Nephron progenitor cell (in vitro differentiated cells): ENCODE results near the gene OSBP.

Experiments used
- DNase-seq: peaks from one replicate; pipeline ENCODE4 v3.0.0; 2021
- H3K27ac Mint-ChIP-seq: 2 replicates; pipeline ENCODE4 v1.8.0; 2021; ENCODE audit warnings: mild to moderate bottlenecking, moderate library complexity, mixed read lengths
- H3K27me3 Mint-ChIP-seq: 2 replicates; pipeline ENCODE4 v1.8.0; 2021; ENCODE audit warnings: mild to moderate bottlenecking, low read depth, mixed read lengths; ENCODE audit not compliant: poor library complexity
- H3K36me3 Mint-ChIP-seq: 2 replicates; pipeline ENCODE4 v1.8.0; 2021; ENCODE audit warnings: low read depth, mixed read lengths
- H3K4me1 Mint-ChIP-seq: 2 replicates; pipeline ENCODE4 v1.8.0; 2021; ENCODE audit warnings: mixed read lengths
- H3K4me3 Mint-ChIP-seq: 2 replicates; pipeline ENCODE4 v1.8.0; 2021; ENCODE audit warnings: mild to moderate bottlenecking, moderate library complexity, mixed read lengths
- H3K9me3 Mint-ChIP-seq: 2 replicates; pipeline ENCODE4 v1.8.0; 2021; ENCODE audit warnings: mild to moderate bottlenecking, moderate library complexity, mixed read lengths
- CTCF ChIP-seq: fragments of 200-600 bp; sonication (generic); IDR thresholded peaks from 2 replicates; pipeline ENCODE4 v1.5.0; 2021; ENCODE audit warnings: antibody characterized with exemption

The OSBP gene

GRCh38 chr11:59560702-59561473, 54.7 kb downstream of the OSBP start:
- Mint-ChIP-seq H3K4me3 (peak overlapping the region; percentile 92), H3K9me3 (peaks cover 3% of the 10 kb centered on the region), H3K27me3 (peaks cover 20% of the 10 kb centered on the region), H3K27ac (peak overlapping the region; percentile 97), H3K36me3 (no peaks in the 10 kb centered on the region), H3K4me1 (peaks cover 16% of the 10 kb centered on the region)
- DNase-seq: peak; percentile 86
- TF ChIP-seq CTCF: no peak

GRCh38 chr11:59560290-59560701, 55.3 kb downstream of the OSBP start:
- H3K27ac Mint-ChIP-seq: peak overlapping the region; percentile 97
- H3K36me3 Mint-ChIP-seq: no peaks in the 10 kb centered on the region
- peaks cover 19% of the 10 kb centered on the region for H3K4me1 Mint-ChIP-seq
- TF ChIP-seq CTCF: no peak
- H3K9me3 Mint-ChIP-seq: peaks cover 3% of the 10 kb centered on the region
- peak; percentile 81 for DNase-seq
- peak overlapping the region; percentile 92 for H3K4me3 Mint-ChIP-seq
- peaks cover 21% of the 10 kb centered on the region for H3K27me3 Mint-ChIP-seq

GRCh38 chr11:59559886-59560285, 55.7 kb downstream of the OSBP start:
- H3K4me1 Mint-ChIP-seq: peaks cover 19% of the 10 kb centered on the region
- DNase-seq: no peak
- H3K9me3 Mint-ChIP-seq: peaks cover 3% of the 10 kb centered on the region
- H3K4me3 Mint-ChIP-seq: peak overlapping the region; percentile 92
- no peaks in the 10 kb centered on the region for H3K36me3 Mint-ChIP-seq
- no peak for TF ChIP-seq CTCF
- peaks cover 21% of the 10 kb centered on the region for H3K27me3 Mint-ChIP-seq
- peak overlapping the region; percentile 97 for H3K27ac Mint-ChIP-seq

GRCh38 chr11:59558270-59558643, 57.3 kb downstream of the OSBP start:
- peaks cover 3% of the 10 kb centered on the region for H3K9me3 Mint-ChIP-seq

GRCh38 chr11:59556917-59557348, 58.6 kb downstream of the OSBP start:
- Mint-ChIP-seq H3K4me3 (peak overlapping the region; percentile 87), H3K4me1 (peaks cover 23% of the 10 kb centered on the region), H3K27me3 (peaks cover 27% of the 10 kb centered on the region), H3K27ac (no peak overlapping the region), H3K9me3 (peaks cover 3% of the 10 kb centered on the region), H3K36me3 (no peaks in the 10 kb centered on the region)
- DNase-seq: no peak
- TF ChIP-seq CTCF: no peak

More at GRCh38 chr11:59558270-59558643, 57.3 kb downstream of the OSBP start:
- Mint-ChIP-seq H3K36me3 (no peaks in the 10 kb centered on the region), H3K27me3 (peaks cover 27% of the 10 kb centered on the region), H3K4me3 (peak overlapping the region; percentile 87), H3K27ac (no peak overlapping the region), H3K4me1 (peaks cover 19% of the 10 kb centered on the region)
- no peak for DNase-seq
- TF ChIP-seq CTCF: no peak
